ENCODE data around the gene HERC2.
"Not testable (repeated sequence)": the region's sequence is repeated elsewhere in the genome, so short reads cannot be mapped to it uniquely, and the experiment has no call there.

DNA sequence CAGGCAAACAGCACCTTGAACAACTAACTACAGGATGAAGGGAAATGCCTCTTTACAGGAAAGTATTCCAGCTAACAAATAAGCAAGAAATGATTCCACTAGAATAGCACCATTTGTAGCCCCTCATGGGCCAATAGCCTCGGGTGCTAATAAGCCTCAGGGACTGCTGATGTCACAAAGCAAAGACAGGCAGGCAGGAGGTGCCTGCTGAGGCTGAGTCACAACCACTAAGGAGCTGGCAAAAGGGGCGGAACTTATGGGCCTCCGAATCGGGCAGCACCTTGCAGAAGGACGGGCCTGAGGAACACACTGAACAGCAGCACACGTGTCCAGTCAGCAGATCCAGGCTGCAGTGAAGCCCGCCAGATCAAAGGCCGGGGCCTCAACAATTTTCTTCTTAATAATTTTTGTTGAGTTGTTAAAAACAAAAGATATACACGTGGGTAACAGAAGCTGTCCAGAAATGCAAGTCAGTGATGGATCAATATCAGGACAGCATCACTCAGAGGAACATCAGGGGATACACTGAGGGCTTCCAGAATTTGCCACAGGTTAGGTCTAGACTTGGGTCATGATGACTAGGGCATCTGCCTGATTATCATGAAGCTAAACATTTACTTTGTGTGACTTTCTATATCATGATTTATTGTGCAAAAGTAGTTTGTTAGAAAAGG, 170.0 kb downstream of the HERC2 start:
- TF ChIP-seq, protein P1, sequence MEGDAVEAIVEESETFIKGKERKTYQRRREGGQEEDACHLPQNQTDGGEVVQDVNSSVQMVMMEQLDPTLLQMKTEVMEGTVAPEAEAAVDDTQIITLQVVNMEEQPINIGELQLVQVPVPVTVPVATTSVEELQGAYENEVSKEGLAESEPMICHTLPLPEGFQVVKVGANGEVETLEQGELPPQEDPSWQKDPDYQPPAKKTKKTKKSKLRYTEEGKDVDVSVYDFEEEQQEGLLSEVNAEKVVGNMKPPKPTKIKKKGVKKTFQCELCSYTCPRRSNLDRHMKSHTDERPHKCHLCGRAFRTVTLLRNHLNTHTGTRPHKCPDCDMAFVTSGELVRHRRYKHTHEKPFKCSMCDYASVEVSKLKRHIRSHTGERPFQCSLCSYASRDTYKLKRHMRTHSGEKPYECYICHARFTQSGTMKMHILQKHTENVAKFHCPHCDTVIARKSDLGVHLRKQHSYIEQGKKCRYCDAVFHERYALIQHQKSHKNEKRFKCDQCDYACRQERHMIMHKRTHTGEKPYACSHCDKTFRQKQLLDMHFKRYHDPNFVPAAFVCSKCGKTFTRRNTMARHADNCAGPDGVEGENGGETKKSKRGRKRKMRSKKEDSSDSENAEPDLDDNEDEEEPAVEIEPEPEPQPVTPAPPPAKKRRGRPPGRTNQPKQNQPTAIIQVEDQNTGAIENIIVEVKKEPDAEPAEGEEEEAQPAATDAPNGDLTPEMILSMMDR (IDR thresholded peaks at IDR 0.05) = not testable (repeated sequence)
- not testable (repeated sequence) for TF ChIP-seq POLR2A (IDR thresholded peaks at IDR 0.05)

Data from uterus (tissue), 2 donors.